Cardiac muscle cell (in vitro differentiated cells and primary cell): ENCODE results near the gene RBM22. TPM values are rescaled to one million over a fixed set of nuclear protein-coding genes. Genes with fewer than 3 reads are reported as not detected.

ENCODE experiments used
- DNase-seq, 2 donors: peaks; one replicate each; pipeline versions ENCODE4 v3.0.0 to v3.0.0-alpha.2; 2010 to 2017; ENCODE audit warnings: low read depth in 1 of 2, low spot score in 1 of 2
- H3K27ac ChIP-seq: fragments of 200-600 bp; sonication (generic); 2 replicates; pipeline ENCODE4 v1.5.1; 2016
- H3K27me3 ChIP-seq: fragments of 200-600 bp; sonication (generic); 2 replicates; pipeline ENCODE4 v1.6.0; 2016; ENCODE audit warnings: control low read depth
- H3K36me3 ChIP-seq: fragments of 200-600 bp; sonication (generic); 2 replicates; pipeline ENCODE4 v1.5.1; 2016; ENCODE audit warnings: control low read depth
- H3K4me1 ChIP-seq: fragments of 200-600 bp; sonication (generic); 2 replicates; pipeline ENCODE4 v1.8.1; 2017; ENCODE audit warnings: low read depth, mild to moderate bottlenecking, mixed run types
- H3K4me3 ChIP-seq: fragments of 200-600 bp; sonication (generic); 2 replicates; pipeline ENCODE4 v1.5.1; 2016; ENCODE audit warnings: mild to moderate bottlenecking
- H3K9me3 ChIP-seq: fragments of 200-600 bp; sonication (generic); 2 replicates; pipeline ENCODE4 v1.5.1; 2017; ENCODE audit warnings: low read depth, mild to moderate bottlenecking, control low read depth
- CTCF ChIP-seq: IDR thresholded peaks from 2 replicates; pipeline ENCODE4 v1.5.1; 2012; ENCODE audit warnings: low read depth, mild to moderate bottlenecking, low read length
- polyA plus RNA-seq: library from polyadenylated mRNA; unstranded; fragments of >200 nt; fragmentation: Nextera tagmentation; extraction: Ambion mirVana; gene quantifications from 2 replicates; pipeline ENCODE4 v1.2.1, GENCODE V29; 2016
- total RNA-seq: library from RNA; depleted of rRNA; stranded (reverse); fragments of >200 nt; gene quantifications from 2 replicates; pipeline ENCODE4 v1.2.3, GENCODE V29; 2016

RBM22 gene
- total and polyA plus RNA-seq, 2 experiments from 2014 or later = 33.0 to 39.0 TPM

- Histone ChIP-seq H3K9me3 (no peaks in the 10 kb centered on the region), H3K4me3 (no peak overlapping the region), H3K27me3 (no peaks in the 10 kb centered on the region), H3K4me1 (peaks cover 15% of the 10 kb centered on the region), H3K27ac (no peak overlapping the region), H3K36me3 (no peaks in the 10 kb centered on the region)
- no peak for TF ChIP-seq CTCF
- no peak for DNase-seq
Observed at GRCh38 chr5:150649108-150650020, 51.5 kb downstream of the RBM22 start.

GRCh38 chr5:150648294-150649107 lies 52.4 kb downstream of the RBM22 start:
- DNase-seq = no peak
- peaks cover 18% of the 10 kb centered on the region for H3K4me1 ChIP-seq
- no peaks in the 10 kb centered on the region for H3K27me3 ChIP-seq
- TF ChIP-seq CTCF = no peak
- no peaks in the 10 kb centered on the region for H3K36me3 ChIP-seq
- no peak overlapping the region for H3K4me3 ChIP-seq
- no peaks in the 10 kb centered on the region for H3K9me3 ChIP-seq
- H3K27ac ChIP-seq = no peak overlapping the region

GRCh38 chr5:150647275-150648251 lies 53.3 kb downstream of the RBM22 start:
- peak; percentile 54 to 56 for DNase-seq
- H3K9me3 ChIP-seq = no peaks in the 10 kb centered on the region
- no peak for TF ChIP-seq CTCF

GRCh38 chr5:150645070-150645700 lies 55.7 kb downstream of the RBM22 start:
- no peaks in the 10 kb centered on the region for H3K36me3 ChIP-seq
- peaks cover 31% of the 10 kb centered on the region for H3K4me1 ChIP-seq
- DNase-seq = peak; percentile 38 to 95
- TF ChIP-seq CTCF = no peak
- H3K27me3 ChIP-seq = no peaks in the 10 kb centered on the region
- peak overlapping the region; percentile 9 for H3K27ac ChIP-seq
- no peak overlapping the region for H3K4me3 ChIP-seq
- H3K9me3 ChIP-seq = no peaks in the 10 kb centered on the region

More at GRCh38 chr5:150647275-150648251, 53.3 kb downstream of the RBM22 start:
- Histone ChIP-seq H3K27me3 (no peaks in the 10 kb centered on the region), H3K4me1 (peaks cover 25% of the 10 kb centered on the region), H3K4me3 (no peak overlapping the region), H3K27ac (no peak overlapping the region), H3K36me3 (no peaks in the 10 kb centered on the region)

GRCh38 chr5:150644514-150644913 lies 56.3 kb downstream of the RBM22 start:
- TF ChIP-seq CTCF = no peak
- H3K27me3 ChIP-seq = no peaks in the 10 kb centered on the region
- peak overlapping the region; percentile 9 for H3K27ac ChIP-seq
- H3K4me1 ChIP-seq = peaks cover 31% of the 10 kb centered on the region
- H3K9me3 ChIP-seq = no peaks in the 10 kb centered on the region
- DNase-seq = peak in 1 of 2 donors; percentile 51
- no peak overlapping the region for H3K4me3 ChIP-seq
- H3K36me3 ChIP-seq = no peaks in the 10 kb centered on the region
